Measurements from ENCODE around the gene CENPW. TPM values are rescaled to one million over a fixed set of nuclear protein-coding genes. Genes with fewer than 3 reads are reported as not detected.

Gene CENPW
- total and polyA plus RNA-seq, 2 experiments from 2014 or later, result 16.5 to 303 TPM

DNA sequence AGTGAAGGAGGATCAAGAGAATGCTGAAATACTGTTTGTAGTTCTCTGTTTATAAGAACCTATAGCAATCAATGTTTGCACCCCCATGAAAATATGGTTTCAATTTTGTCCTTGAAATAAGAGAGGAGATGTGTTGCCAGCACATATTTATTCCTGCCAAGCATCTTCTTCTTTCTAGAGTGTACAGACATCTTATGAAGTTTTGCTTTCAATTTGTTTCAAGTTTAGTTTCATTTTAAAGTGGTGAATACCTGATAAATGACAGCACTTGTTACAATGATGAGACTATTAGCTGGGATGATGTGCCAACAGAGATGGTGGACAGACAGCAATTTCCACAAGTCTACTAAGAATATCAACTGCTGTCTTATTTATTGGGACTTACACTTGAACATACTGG, 39.2 kb upstream of the CENPW start:
- no peaks in the 10 kb centered on the region for H3K27me3 ChIP-seq (ENCODE audit: insufficient read depth)
- Mint-ChIP-seq H3K9me3 (no peaks in the 10 kb centered on the region; the same call in 2 of the 3 replicates), H3K27ac (no peak overlapping the region), H3K4me1 (no peaks in the 10 kb centered on the region; the same call in 2 of the 3 replicates), H3K4me3 (no peak overlapping the region), H3K36me3 (ENCODE audit: low read depth) (no peaks in the 10 kb centered on the region), H3K27me3 (ENCODE audit: insufficient read depth, low read depth, poor library complexity) (peaks cover 2% of the 10 kb centered on the region)
- no peak overlapping the region for H3K4me2 ChIP-seq
- no peaks in the 10 kb centered on the region for H4K20me1 ChIP-seq (replicated peaks; ENCODE audit: insufficient read depth)
- no peak for DNase-seq (ENCODE audit: low spot score)
- no peaks in the 10 kb centered on the region for H3K79me2 ChIP-seq (replicated peaks; ENCODE audit: insufficient read depth)
- no peak overlapping the region for H2AFZ ChIP-seq
- H3F3A ChIP-seq (replicated peaks; ENCODE audit: low read depth), result no peaks in the 10 kb centered on the region
- no peak for ATAC-seq
- no peaks in the 10 kb centered on the region for H3K4me1 ChIP-seq (ENCODE audit: insufficient read depth)
- H3K4me3 ChIP-seq, result no peak overlapping the region
- H3K36me3 ChIP-seq (ENCODE audit: insufficient read depth), result no peaks in the 10 kb centered on the region
- TF ChIP-seq STAT1 (IDR thresholded peaks at IDR 0.05; ENCODE audit: unreplicated experiment) (no peak), EZH2phosphoT487 (IDR thresholded peaks at IDR 0.05; ENCODE audit: unreplicated experiment) (no peak), ZNF114 (CRISPR knock-in tag; IDR thresholded peaks at IDR 0.05) (no peak), EZH2 (IDR thresholded peaks at IDR 0.05; ENCODE audit: low read depth, unreplicated experiment) (no peak), JUNB (IDR thresholded peaks at IDR 0.05; ENCODE audit: unreplicated experiment) (no peak), ZNF331 (CRISPR knock-in tag; IDR thresholded peaks at IDR 0.05; ENCODE audit: low read depth) (no peak), NANOG (IDR thresholded peaks at IDR 0.05; ENCODE audit: borderline replicate concordance) (no peak), CREB1 (CRISPR knock-in tag; IDR thresholded peaks at IDR 0.05; ENCODE audit: low read depth) (no peak), POLR2AphosphoS5 (IDR thresholded peaks at IDR 0.05; ENCODE audit: low read depth) (no peak)
- TF ChIP-seq, protein P1, sequence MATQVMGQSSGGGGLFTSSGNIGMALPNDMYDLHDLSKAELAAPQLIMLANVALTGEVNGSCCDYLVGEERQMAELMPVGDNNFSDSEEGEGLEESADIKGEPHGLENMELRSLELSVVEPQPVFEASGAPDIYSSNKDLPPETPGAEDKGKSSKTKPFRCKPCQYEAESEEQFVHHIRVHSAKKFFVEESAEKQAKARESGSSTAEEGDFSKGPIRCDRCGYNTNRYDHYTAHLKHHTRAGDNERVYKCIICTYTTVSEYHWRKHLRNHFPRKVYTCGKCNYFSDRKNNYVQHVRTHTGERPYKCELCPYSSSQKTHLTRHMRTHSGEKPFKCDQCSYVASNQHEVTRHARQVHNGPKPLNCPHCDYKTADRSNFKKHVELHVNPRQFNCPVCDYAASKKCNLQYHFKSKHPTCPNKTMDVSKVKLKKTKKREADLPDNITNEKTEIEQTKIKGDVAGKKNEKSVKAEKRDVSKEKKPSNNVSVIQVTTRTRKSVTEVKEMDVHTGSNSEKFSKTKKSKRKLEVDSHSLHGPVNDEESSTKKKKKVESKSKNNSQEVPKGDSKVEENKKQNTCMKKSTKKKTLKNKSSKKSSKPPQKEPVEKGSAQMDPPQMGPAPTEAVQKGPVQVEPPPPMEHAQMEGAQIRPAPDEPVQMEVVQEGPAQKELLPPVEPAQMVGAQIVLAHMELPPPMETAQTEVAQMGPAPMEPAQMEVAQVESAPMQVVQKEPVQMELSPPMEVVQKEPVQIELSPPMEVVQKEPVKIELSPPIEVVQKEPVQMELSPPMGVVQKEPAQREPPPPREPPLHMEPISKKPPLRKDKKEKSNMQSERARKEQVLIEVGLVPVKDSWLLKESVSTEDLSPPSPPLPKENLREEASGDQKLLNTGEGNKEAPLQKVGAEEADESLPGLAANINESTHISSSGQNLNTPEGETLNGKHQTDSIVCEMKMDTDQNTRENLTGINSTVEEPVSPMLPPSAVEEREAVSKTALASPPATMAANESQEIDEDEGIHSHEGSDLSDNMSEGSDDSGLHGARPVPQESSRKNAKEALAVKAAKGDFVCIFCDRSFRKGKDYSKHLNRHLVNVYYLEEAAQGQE (IDR thresholded peaks at IDR 0.05; ENCODE audit: unreplicated experiment), result no peak
- TF ChIP-seq, protein P2, sequence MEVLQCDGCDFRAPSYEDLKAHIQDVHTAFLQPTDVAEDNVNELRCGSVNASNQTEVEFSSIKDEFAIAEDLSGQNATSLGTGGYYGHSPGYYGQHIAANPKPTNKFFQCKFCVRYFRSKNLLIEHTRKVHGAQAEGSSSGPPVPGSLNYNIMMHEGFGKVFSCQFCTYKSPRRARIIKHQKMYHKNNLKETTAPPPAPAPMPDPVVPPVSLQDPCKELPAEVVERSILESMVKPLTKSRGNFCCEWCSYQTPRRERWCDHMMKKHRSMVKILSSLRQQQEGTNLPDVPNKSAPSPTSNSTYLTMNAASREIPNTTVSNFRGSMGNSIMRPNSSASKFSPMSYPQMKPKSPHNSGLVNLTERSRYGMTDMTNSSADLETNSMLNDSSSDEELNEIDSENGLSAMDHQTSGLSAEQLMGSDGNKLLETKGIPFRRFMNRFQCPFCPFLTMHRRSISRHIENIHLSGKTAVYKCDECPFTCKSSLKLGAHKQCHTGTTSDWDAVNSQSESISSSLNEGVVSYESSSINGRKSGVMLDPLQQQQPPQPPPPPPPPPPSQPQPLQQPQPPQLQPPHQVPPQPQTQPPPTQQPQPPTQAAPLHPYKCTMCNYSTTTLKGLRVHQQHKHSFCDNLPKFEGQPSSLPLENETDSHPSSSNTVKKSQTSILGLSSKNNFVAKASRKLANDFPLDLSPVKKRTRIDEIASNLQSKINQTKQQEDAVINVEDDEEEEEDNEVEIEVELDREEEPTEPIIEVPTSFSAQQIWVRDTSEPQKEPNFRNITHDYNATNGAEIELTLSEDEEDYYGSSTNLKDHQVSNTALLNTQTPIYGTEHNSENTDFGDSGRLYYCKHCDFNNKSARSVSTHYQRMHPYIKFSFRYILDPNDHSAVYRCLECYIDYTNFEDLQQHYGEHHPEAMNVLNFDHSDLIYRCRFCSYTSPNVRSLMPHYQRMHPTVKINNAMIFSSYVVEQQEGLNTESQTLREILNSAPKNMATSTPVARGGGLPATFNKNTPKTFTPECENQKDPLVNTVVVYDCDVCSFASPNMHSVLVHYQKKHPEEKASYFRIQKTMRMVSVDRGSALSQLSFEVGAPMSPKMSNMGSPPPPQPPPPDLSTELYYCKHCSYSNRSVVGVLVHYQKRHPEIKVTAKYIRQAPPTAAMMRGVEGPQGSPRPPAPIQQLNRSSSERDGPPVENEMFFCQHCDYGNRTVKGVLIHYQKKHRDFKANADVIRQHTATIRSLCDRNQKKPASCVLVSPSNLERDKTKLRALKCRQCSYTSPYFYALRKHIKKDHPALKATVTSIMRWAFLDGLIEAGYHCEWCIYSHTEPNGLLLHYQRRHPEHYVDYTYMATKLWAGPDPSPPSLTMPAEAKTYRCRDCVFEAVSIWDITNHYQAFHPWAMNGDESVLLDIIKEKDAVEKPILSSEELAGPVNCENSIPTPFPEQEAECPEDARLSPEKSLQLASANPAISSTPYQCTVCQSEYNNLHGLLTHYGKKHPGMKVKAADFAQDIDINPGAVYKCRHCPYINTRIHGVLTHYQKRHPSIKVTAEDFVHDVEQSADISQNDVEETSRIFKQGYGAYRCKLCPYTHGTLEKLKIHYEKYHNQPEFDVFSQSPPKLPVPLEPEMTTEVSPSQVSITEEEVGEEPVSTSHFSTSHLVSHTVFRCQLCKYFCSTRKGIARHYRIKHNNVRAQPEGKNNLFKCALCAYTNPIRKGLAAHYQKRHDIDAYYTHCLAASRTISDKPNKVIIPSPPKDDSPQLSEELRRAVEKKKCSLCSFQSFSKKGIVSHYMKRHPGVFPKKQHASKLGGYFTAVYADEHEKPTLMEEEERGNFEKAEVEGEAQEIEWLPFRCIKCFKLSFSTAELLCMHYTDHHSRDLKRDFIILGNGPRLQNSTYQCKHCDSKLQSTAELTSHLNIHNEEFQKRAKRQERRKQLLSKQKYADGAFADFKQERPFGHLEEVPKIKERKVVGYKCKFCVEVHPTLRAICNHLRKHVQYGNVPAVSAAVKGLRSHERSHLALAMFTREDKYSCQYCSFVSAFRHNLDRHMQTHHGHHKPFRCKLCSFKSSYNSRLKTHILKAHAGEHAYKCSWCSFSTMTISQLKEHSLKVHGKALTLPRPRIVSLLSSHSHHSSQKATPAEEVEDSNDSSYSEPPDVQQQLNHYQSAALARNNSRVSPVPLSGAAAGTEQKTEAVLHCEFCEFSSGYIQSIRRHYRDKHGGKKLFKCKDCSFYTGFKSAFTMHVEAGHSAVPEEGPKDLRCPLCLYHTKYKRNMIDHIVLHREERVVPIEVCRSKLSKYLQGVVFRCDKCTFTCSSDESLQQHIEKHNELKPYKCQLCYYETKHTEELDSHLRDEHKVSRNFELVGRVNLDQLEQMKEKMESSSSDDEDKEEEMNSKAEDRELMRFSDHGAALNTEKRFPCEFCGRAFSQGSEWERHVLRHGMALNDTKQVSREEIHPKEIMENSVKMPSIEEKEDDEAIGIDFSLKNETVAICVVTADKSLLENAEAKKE (CRISPR knock-in tag; IDR thresholded peaks at IDR 0.05), result no peak
- TF ChIP-seq, protein P3, sequence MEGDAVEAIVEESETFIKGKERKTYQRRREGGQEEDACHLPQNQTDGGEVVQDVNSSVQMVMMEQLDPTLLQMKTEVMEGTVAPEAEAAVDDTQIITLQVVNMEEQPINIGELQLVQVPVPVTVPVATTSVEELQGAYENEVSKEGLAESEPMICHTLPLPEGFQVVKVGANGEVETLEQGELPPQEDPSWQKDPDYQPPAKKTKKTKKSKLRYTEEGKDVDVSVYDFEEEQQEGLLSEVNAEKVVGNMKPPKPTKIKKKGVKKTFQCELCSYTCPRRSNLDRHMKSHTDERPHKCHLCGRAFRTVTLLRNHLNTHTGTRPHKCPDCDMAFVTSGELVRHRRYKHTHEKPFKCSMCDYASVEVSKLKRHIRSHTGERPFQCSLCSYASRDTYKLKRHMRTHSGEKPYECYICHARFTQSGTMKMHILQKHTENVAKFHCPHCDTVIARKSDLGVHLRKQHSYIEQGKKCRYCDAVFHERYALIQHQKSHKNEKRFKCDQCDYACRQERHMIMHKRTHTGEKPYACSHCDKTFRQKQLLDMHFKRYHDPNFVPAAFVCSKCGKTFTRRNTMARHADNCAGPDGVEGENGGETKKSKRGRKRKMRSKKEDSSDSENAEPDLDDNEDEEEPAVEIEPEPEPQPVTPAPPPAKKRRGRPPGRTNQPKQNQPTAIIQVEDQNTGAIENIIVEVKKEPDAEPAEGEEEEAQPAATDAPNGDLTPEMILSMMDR (conservative IDR thresholded peaks at IDR 0.05; ENCODE audit: low read depth in 2 of 2), result no peak
- TF ChIP-seq, protein P4, sequence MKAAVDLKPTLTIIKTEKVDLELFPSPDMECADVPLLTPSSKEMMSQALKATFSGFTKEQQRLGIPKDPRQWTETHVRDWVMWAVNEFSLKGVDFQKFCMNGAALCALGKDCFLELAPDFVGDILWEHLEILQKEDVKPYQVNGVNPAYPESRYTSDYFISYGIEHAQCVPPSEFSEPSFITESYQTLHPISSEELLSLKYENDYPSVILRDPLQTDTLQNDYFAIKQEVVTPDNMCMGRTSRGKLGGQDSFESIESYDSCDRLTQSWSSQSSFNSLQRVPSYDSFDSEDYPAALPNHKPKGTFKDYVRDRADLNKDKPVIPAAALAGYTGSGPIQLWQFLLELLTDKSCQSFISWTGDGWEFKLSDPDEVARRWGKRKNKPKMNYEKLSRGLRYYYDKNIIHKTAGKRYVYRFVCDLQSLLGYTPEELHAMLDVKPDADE (IDR thresholded peaks at IDR 0.05), result no peak
- peaks cover 6% of the 10 kb centered on the region; the same call in 1 of the 2 replicates for H3K9me2 ChIP-seq (ENCODE audit: insufficient read depth)
- no peak overlapping the region for H3K27ac ChIP-seq (ENCODE audit: low read depth)
